Measurements from ENCODE around the gene OLFM2.
"Not testable (repeated sequence)": the region's sequence is repeated elsewhere in the genome, so short reads cannot be mapped to it uniquely, and the experiment has no call there.

OLFM2 gene

DNA sequence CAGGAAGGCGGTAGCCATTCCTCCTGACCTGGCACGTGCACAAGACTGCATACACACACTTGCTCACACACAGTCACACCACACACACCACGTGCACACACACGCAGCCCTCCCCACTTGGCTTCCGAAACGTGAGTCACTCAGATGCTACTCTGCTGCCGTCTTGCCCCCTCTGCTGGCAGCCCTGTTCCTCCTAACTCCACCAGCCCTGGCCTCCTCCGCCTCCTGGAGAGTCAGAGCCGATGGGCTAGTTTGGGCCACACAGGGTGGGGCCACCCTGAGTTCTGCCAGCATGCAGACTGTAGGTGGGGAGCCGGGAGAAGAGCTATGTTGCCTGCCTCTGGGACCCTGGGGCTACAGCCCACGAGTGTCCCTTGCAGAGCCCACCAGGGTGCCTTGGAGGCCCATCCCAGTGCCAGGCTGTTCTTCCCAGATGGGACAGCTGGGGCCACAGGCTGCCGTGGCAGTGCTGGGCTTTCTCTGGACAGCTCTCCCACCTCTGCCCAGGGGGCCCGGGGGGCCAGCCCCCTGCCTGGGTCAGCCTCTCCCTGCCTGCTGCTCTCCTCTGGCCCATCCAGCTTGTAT, 89.1 kb downstream of the OLFM2 start:
- Mint-ChIP-seq H3K4me3 (no peak overlapping the region), H3K4me1 (peaks cover 19% of the 10 kb centered on the region), H3K36me3 (peaks cover 52% of the 10 kb centered on the region), H3K9me3 (no peaks in the 10 kb centered on the region), H3K27me3 (no peaks in the 10 kb centered on the region), H3K27ac (no peak overlapping the region)
- no peak for ATAC-seq

- Mint-ChIP-seq H3K36me3 (peaks cover 78% of the 10 kb centered on the region), H3K4me1 (peaks cover 32% of the 10 kb centered on the region)
- not testable (repeated sequence) for H3K27ac Mint-ChIP-seq, H3K4me3 Mint-ChIP-seq, H3K9me3 Mint-ChIP-seq, ATAC-seq, H3K27me3 Mint-ChIP-seq
Observed at GRCh38 chr19:9843626-9844273, 92.6 kb downstream of the OLFM2 start.

- H3K36me3 Mint-ChIP-seq = peaks cover 81% of the 10 kb centered on the region
- peaks cover 33% of the 10 kb centered on the region for H3K4me1 Mint-ChIP-seq
- H3K9me3 Mint-ChIP-seq = no peaks in the 10 kb centered on the region
- no peak for ATAC-seq
- H3K4me3 Mint-ChIP-seq = no peak overlapping the region
- H3K27me3 Mint-ChIP-seq = no peaks in the 10 kb centered on the region
- H3K27ac Mint-ChIP-seq = no peak overlapping the region
Observed at GRCh38 chr19:9842834-9843625, 93.3 kb downstream of the OLFM2 start.

GRCh38 chr19:9839415-9839814, 96.9 kb downstream of the OLFM2 start:
- Mint-ChIP-seq H3K4me3 (no peak overlapping the region), H3K4me1 (peaks cover 30% of the 10 kb centered on the region), H3K27ac (no peak overlapping the region), H3K9me3 (no peaks in the 10 kb centered on the region), H3K36me3 (peaks cover 54% of the 10 kb centered on the region), H3K27me3 (no peaks in the 10 kb centered on the region)
- no peak for ATAC-seq

GRCh38 chr19:9838324-9838723, 98.0 kb downstream of the OLFM2 start:
- Mint-ChIP-seq H3K4me1 (peaks cover 34% of the 10 kb centered on the region), H3K4me3 (no peak overlapping the region), H3K9me3 (no peaks in the 10 kb centered on the region), H3K27me3 (no peaks in the 10 kb centered on the region), H3K27ac (no peak overlapping the region), H3K36me3 (peaks cover 43% of the 10 kb centered on the region)
- no peak for ATAC-seq

DNA sequence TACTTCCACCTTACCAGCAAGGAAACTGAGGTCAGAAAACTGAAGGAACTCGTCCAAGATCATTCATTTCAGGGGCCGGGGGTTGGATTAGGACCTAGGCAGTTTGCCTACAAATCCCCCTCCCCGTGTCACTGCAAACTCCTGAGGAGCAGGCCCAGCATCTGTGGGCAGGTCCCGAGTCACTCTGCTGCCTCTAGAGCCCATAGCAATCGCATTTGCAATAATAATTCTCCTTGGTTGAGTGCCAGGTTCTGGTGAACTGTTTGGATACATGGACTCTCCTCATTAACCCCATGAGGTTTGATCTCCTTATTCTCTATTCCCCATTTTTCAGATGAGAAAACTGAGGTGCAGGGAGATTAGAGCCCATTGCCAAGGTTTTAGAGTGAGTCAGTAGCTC, 100.3 kb downstream of the OLFM2 start:
- Mint-ChIP-seq H3K9me3 (no peaks in the 10 kb centered on the region), H3K27me3 (no peaks in the 10 kb centered on the region), H3K36me3 (peaks cover 20% of the 10 kb centered on the region), H3K4me1 (peaks cover 23% of the 10 kb centered on the region), H3K27ac (peak overlapping the region; percentile 48), H3K4me3 (peak overlapping the region; percentile 98)
- no peak for ATAC-seq

DNA sequence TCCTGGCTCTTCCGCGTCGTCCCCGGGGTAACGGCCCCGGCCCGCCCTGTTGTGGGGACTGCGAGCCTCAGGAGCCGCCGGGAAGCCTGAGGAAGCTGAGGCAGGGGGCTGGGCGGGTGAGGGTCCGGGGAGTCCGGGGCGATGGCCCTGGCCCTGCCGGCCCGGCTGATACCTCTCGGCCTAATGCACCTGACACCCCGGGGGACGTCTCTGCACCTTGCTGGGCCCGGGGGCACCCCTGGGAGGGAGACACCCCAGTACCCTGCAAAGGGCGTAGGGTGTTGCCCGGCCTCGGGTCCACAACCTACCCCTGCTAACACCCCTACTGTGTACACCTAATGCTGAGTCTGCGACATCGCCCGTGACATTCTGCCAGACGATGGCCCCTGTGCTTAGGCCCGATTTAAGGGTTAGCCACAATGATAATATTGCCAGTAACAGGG, 100.8 kb downstream of the OLFM2 start:
- H3K36me3 Mint-ChIP-seq = peaks cover 18% of the 10 kb centered on the region
- no peaks in the 10 kb centered on the region for H3K27me3 Mint-ChIP-seq
- peak; percentile 31 for ATAC-seq
- H3K4me3 Mint-ChIP-seq = peak overlapping the region; percentile 98
- H3K9me3 Mint-ChIP-seq = no peaks in the 10 kb centered on the region
- H3K4me1 Mint-ChIP-seq = peaks cover 23% of the 10 kb centered on the region
- H3K27ac Mint-ChIP-seq = peak overlapping the region; percentile 88

DNA sequence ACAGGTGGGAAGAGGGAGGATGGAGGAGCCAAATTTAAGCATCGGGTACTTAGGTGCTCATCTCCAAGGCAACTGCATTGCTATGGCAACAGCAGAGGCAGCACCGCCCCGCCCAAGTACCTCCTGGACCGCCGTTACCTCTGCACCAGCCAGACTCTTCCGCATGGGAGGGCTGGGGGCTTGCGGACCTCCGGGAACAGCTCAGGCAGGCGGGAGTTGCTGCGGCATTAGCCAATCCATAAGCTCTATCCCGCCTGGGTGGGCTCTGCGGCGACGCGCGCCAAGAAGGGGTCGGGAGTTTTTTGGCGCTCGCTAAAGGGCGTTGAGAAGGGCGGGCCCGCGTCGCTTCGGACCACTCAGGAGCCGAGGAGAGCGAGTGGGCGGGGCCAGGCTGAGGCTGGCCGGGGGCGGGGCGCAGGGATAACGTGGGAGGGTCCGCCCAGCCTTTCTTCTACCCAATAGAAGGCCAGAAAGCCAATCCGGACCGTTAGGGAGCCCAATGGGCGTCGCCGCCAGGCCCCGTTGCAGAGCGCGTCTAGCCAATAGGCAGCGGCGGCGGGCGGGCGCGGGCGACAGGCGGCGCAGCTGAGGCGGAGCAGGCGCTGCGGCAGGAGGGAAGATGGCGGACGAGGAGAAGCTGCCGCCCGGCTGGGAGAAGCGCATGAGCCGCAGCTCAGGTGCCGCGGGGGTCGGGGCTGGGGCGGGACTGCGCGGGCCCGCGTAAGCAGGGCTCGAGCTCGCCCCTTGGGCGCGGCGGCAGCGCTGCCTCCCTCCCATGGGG, 101.4 kb downstream of the OLFM2 start, which contains the start of gene PIN1:
TSS of gene PIN1 (plus strand) at position 593 of the 781 bp plus-strand sequence. CDS start at position 620, 27 bp downstream.
- peaks cover 23% of the 10 kb centered on the region for H3K4me1 Mint-ChIP-seq
- H3K4me3 Mint-ChIP-seq = peak within 1 kb of the TSS; percentile 98
- peak within 1 kb of the TSS; percentile 88 for H3K27ac Mint-ChIP-seq
- H3K9me3 Mint-ChIP-seq = no peaks in the 10 kb centered on the region
- no peaks in the 10 kb centered on the region for H3K27me3 Mint-ChIP-seq
- H3K36me3 Mint-ChIP-seq = peaks cover 15% of the 10 kb centered on the region
- peak; percentile 100 for ATAC-seq

DNA sequence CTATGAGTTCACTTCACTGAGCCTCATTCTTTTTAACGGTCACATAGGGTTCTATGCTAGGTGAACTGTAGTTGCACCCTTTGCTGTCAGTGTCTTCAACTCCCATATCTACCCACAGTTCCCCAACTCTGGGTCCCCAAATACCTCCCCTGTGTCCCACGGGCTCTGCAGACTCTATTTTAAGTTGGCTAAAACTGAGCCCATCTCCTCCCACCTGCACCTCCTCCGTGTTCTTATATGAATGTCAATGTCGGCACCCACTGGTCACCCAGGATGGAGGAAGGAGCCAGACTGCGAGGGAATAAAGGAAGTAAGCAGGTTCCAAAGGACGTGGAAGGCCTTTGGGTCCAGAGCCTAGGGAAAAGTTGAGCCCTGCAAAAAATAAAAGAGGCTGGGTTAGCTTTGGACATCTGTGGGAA, 102.0 kb downstream of the OLFM2 start:
- no peaks in the 10 kb centered on the region for H3K9me3 Mint-ChIP-seq
- H3K27me3 Mint-ChIP-seq = no peaks in the 10 kb centered on the region
- H3K36me3 Mint-ChIP-seq = peaks cover 14% of the 10 kb centered on the region
- peak overlapping the region; percentile 88 for H3K27ac Mint-ChIP-seq
- ATAC-seq = no peak
- H3K4me3 Mint-ChIP-seq = peak overlapping the region; percentile 98
- peaks cover 23% of the 10 kb centered on the region for H3K4me1 Mint-ChIP-seq

DNA sequence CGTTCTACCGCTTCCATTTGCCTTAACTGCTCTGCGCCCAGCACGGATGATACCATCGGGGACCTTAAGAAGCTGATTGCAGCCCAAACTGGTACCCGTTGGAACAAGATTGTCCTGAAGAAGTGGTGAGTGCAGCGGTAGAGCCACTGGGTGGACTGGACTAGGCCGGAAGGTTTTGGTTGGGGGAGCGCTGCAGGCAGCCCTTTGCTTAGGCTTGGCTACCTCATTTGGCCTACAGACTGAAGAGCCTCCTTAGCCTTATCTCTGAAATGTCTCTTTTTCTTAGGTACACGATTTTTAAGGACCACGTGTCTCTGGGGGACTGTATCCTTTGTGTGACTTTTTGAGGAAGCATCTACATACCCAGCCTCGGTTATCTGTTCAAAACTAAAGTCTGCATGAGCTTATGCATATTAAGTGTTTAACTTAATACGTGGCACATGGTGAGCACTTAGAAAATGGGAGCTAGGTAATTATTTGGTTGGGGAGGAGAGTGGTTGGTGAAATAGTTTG, 107.7 kb downstream of the OLFM2 start:
- peak overlapping the region; percentile 96 for H3K27ac Mint-ChIP-seq
- H3K27me3 Mint-ChIP-seq = no peaks in the 10 kb centered on the region
- no peaks in the 10 kb centered on the region for H3K9me3 Mint-ChIP-seq
- H3K4me3 Mint-ChIP-seq = peak overlapping the region; percentile 98
- no peak for ATAC-seq
- peaks cover 21% of the 10 kb centered on the region for H3K4me1 Mint-ChIP-seq
- H3K36me3 Mint-ChIP-seq = peaks cover 13% of the 10 kb centered on the region

DNA sequence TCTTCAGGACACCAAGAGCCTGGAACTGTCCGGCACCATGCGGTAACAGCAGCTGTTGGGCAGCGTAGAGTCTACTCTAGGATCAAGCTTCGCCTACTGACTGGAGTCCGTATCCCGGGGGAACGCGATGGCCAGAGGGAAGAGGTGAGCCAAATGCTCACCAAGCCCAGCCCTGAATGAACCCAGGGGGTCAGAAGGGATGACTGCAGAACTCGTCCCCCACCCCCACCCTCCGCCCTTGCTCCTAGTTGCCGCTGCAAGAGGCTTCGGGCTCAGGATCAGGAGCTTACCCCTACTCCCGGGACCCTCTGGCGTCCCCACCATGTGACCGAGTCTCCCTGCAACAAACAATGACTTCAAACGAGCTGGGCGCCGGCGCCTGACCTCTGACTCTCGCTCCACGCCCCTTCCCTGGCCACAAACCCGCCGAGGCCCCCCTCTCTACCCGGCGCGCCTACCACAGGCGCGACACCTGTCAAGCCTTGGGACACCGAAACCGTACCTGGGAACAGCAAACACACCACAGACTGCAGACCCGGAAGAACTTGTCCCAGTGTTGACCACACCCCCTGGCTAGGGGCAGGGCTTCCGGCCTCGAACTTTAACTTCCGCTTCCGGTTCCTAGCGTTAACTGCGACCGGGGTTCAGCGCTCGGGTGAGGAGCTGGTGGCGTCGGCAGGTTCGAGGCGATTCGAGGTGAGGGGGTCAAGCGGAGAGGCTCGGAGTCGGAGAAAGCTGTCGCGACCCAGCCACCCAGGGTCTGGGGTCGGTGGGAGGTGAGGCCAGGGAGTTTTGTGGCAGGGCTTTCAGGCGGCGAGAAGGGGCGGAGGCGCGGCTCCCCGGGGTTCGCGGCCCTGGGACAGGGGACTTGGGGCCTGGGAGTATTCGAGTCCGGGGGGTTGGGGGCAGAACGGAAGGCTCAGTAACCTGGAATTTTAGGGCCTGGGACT, 108.8 kb downstream of the OLFM2 start, which contains the start of gene UBL5:
TSS of gene UBL5 (plus strand) at position 630 of the 950 bp plus-strand sequence. CDS start 420 bp downstream, outside the sequence.
- H3K9me3 Mint-ChIP-seq = no peaks in the 10 kb centered on the region
- H3K4me3 Mint-ChIP-seq = peak within 1 kb of the TSS; percentile 98
- H3K27me3 Mint-ChIP-seq = no peaks in the 10 kb centered on the region
- H3K36me3 Mint-ChIP-seq = peaks cover 13% of the 10 kb centered on the region
- peak; percentile 99 for ATAC-seq
- peaks cover 21% of the 10 kb centered on the region for H3K4me1 Mint-ChIP-seq
- H3K27ac Mint-ChIP-seq = peak within 1 kb of the TSS; percentile 96

GRCh38 chr19:9823816-9824215, 112.5 kb downstream of the OLFM2 start:
- no peaks in the 10 kb centered on the region for H3K9me3 Mint-ChIP-seq
- H3K27me3 Mint-ChIP-seq = no peaks in the 10 kb centered on the region
- no peak overlapping the region for H3K4me3 Mint-ChIP-seq
- no peak overlapping the region for H3K27ac Mint-ChIP-seq
- ATAC-seq = no peak
- peaks cover 8% of the 10 kb centered on the region for H3K36me3 Mint-ChIP-seq
- peaks cover 20% of the 10 kb centered on the region for H3K4me1 Mint-ChIP-seq

- H3K4me1 Mint-ChIP-seq = peaks cover 13% of the 10 kb centered on the region
- H3K9me3 Mint-ChIP-seq, H3K27me3 Mint-ChIP-seq, ATAC-seq: not testable (repeated sequence)
- peaks cover 21% of the 10 kb centered on the region for H3K36me3 Mint-ChIP-seq
- peak overlapping the region; percentile 86 for H3K4me3 Mint-ChIP-seq
- H3K27ac Mint-ChIP-seq = peak overlapping the region; percentile 82
Observed at GRCh38 chr19:9820034-9820433, 116.3 kb downstream of the OLFM2 start.

GRCh38 chr19:9819596-9819909, 116.8 kb downstream of the OLFM2 start:
- no peak for ATAC-seq
- peak overlapping the region; percentile 86 for H3K4me3 Mint-ChIP-seq
- H3K4me1 Mint-ChIP-seq = peaks cover 13% of the 10 kb centered on the region
- peak overlapping the region; percentile 82 for H3K27ac Mint-ChIP-seq
- H3K9me3 Mint-ChIP-seq = no peaks in the 10 kb centered on the region
- H3K36me3 Mint-ChIP-seq = peaks cover 26% of the 10 kb centered on the region
- H3K27me3 Mint-ChIP-seq = no peaks in the 10 kb centered on the region
